DMS 273 treated with DMSO at 0.1 percent for 48 hours (cell line): ENCODE results near the gene GPR78.

Experiments
- DNase-seq: peaks from one replicate; lab custom pipeline; 2025; lab: John Stamatoyannopoulos, UW

GPR78 gene

GRCh38 chr4:8580321-8581093 is at the start of gene GPR78:
Gene GPR78, plus strand, starts transcription at chr4:8580392. Its CDS starts 591 bp downstream, at chr4:8580983.
- DNase-seq, result no peak

GRCh38 chr4:8532245-8532781 is 47.9 kb upstream of the GPR78 start:
- DNase-seq, result no peak

DNA sequence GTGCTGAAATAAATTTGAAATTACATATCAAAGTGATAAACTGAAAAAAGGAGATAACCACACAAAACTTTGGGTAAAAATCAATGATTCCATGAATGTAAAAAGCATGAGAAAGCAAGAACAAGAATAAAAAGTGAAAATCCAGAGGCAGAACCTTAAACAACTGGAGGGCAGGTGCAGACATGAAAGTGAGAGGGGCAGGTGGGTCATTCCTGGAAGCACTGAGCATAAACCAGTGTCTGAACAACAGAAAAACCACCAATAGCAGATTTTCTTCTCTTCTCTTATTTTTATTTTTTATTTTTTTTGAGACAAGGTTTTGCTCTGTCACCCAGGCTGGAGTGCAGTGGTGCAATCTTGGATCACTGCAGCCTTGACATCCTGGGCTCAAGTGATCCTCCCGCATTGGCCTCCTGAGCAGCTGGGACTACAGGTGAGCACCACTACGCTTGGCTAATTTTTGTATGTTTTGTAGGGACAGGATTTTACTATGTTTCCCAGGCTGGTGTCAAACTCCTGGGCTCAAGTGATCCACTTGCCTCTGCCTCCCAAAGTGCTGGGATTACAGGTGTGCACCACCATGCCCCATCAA is 46.8 kb upstream of the GPR78 start:
- DNase-seq, result no peak

DNA sequence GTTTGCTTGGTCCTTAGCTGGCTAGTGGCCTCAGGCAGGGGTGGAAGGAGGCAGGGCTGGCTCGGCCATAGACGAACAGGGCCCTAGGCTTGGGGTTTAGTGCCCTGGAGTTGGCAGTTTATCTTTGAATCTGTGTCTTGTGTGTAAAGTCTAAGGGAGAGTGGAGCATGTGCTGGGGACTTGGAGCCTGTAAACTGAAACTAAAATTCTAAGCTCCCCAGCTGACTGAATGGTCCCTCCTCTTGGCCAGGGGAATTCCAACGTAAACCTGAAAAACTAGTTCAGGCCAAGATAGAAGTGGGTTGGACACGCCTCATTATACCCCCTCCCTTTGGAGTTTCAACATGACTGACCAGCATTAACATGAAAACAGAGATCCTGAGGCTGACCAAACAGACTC is 46.1 kb upstream of the GPR78 start:
- DNase-seq, result no peak

DNA sequence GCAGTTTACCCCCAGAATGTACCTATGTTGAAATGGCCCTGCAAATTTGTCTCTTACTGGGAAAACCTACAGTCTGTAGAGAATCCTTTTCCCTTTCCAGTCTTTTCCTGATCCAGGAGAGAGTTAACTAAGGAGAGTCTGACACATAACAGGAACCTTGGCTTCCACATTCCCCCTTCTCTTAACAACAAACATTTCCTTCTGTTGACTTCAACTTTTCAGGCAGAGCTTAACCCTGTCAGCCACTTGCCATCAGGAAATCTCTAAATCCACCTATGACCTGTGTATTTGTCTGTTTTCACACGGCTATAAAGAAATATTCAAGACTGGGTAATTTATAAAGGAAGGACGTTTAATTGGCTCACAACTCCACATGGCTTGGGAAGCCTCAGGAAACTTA is 45.6 kb upstream of the GPR78 start:
- DNase-seq, result no peak

DNA sequence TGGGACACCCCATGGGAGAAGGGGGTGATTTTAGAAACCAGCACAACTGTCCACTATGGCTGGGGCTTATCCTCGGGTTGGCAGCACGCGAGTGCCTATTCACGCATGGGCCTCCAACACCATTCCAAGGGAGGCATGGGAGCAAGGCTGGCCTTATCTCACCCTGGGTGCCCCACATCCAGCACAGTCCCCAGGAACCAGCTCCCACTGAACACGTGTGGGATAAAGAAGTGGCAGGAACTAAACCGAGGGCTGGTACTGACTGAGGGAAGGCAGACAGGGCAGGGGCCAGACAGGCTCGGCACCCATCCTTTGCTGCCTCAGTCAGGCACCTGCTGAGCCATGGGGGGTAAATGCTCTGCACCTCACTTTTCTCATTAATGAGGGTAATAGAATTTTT is 43.7 kb upstream of the GPR78 start:
- DNase-seq, result no peak

DNA sequence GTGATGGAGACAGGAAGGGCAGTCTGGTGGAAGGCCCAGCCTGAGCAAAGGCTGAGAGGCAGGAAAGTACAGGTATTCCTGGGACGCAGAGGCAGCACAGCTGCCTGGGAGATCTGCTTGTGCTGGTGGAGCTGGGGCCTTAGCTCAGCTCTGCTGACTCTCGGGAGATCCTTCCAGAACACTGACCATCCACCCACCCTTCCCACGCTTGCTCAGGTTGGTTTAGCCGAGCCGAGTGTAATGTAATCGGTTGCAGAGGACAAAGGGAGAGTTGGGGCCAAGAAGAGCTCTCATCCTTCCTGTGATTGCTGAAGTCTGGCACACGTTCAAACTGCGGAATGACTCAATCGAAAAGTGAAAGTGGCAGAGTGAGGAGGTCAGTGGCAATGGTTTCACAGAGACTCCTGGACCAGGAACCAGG is 43.1 kb upstream of the GPR78 start:
- no peak for DNase-seq

DNA sequence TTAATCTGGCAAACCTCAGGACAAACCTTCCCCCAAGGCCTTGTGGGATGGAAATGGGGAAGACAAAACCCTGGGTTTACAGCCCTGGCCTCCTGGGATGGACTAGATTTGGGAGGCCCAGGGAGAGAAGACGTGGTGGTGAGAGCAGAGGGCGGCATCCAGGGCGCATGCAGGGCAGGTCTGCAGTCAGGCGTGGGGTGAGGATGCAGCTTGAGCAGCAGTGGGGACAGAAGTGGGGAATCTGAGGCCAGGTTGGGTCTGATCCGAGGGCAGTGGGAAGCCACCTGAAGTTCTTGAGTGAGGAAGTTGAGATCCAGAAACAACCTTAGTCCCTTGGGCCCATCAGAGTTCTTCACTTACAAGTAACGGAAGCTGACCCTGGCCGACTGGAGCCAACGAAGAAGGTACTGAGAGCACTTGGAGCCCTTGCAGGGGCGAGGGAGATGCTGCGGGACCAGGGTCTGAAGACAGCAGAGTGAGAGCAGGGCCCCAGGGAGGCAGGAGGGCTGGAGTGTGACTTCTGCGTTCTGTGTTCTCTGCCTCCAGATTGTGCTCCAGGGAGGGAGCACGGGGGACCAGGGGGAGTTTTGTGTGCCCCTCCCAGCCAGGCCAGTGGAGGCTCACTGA is 42.0 kb upstream of the GPR78 start:
- no peak for DNase-seq

DNA sequence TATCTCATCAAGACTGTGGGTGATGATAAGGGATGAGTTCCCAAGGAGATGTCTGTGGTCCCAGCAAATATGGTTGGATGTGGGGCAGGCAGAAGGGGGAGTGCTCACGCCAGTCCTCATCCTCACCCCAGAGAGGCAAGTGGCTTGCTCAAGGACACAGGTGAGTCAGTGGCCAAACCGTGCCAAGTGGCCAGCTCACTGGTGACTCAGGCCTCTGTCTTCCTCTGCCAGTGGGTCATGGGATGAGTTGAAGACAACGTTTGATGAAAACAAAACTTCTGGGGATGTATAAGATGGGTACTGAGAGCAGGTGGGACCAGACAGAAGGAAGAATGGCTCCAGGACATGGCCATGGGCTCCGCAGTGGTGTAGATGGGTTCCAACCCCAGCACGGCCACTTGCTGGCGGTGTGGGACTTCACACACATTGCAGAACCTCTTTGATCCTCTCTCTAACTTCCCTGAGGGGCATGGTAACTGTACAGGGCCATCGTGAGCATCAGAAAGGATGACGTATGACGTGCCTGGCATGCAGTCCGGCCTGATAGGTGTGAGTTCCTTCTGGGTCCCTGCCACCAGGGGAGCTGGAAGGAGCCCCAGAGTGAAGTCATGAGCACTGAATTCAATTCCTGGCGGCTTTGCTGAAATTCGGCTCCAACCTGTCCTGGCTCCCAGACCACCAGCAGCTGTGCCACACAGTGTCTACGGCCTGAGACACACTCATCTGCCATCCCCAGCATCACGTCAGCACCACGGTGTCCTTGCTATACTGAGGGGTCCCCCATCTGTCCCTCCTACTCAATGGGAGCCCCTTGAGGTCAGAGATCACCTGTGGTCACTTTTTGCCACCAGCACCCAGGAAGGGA is 41.3 kb upstream of the GPR78 start:
- no peak for DNase-seq

- DNase-seq, result no peak
Observed at GRCh38 chr4:8539661-8540060, 40.5 kb upstream of the GPR78 start.

DNA sequence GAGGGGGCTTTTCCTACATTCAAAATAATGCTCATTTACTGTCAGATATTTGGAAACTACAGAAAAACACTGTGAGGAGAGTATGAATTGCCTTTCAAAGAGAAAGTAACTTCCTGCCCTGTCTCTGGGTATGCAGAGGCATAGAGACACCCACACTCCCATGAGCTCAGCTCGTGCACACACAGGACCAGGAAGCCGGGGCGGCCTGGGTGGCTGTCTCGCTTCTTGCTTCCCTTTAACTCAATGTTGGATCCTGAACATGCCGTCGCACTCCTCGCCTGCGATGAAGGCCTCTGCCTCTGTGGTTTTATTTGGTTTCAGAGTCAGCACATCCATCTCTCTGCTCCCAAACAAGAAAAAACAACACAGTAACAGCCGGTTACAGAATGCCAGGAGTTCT is 40.1 kb upstream of the GPR78 start:
- no peak for DNase-seq

DNA sequence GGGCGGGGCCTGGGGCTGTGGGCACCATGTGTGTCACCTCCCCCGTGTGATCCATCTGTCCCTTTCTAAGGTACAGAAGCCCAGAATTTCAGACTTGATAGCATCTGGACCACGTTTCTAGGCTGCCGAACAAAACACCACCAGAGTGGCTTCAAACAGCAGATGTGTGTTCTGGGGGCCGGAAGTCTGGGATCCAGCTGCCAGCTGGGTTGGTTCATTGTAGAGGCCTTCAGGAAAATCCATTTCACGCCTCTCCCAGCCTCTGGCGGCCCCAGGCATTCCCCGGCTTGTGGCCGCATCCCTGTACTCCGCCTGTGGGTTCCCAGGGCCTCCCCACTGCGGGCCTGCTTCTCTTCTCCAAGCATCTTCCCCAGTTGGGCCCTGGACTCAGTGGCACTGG is 39.6 kb upstream of the GPR78 start:
- no peak for DNase-seq

DNA sequence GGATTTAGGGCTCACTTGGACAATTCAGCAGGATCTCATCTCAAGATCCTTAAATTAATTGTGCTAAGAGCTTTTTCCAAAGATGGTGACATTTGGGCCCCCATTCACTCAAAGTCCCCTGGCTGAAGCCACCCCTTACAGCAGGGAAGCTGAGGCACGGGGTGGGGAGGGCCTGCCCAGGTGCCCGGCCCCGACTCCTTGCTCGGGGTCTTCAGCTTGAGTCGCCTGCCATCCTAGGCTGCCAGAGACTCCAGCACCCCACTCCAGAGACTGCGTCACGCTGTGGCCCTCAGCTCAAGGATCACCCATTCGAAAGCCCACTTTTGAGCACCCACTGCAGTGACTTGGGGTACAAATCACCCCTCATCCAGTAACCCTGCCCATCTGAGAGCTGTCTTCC is 39.2 kb upstream of the GPR78 start:
- DNase-seq, result no peak

DNA sequence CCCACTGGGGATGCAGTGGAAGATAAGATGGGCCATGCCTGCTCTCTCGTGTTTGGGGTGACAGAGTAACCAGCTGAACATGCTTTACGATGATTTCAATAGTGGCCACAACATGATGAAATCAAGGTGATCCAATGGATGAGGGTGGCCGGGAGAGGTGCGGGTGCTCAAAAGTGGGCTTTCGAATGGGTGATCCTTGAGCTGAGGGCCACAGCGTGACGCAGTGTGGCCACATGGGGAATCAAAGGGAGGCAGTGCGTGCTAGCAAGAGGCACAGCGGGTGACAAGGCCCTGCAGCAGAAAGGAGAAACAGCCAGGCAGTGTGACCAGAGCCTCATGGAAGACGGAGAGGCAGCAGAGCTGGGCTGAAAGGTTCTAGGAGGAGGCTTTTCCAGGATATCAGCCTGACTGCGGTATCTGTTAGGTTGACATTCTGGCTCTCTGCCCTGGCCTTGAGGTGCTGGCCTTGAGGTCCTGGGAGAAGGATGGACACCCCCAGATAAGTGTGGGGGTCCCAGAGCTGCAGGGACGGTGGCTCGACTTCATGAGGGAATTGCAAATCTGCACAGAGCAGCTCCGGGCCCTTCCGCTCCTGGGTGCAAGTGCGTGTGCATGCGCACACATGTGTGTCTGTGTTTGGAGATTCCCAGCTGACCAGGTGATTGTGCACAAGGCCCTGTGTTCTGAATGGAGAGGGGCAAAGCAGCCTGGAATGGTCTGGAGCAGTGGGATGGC is 38.0 kb upstream of the GPR78 start:
- DNase-seq, result no peak

DNA sequence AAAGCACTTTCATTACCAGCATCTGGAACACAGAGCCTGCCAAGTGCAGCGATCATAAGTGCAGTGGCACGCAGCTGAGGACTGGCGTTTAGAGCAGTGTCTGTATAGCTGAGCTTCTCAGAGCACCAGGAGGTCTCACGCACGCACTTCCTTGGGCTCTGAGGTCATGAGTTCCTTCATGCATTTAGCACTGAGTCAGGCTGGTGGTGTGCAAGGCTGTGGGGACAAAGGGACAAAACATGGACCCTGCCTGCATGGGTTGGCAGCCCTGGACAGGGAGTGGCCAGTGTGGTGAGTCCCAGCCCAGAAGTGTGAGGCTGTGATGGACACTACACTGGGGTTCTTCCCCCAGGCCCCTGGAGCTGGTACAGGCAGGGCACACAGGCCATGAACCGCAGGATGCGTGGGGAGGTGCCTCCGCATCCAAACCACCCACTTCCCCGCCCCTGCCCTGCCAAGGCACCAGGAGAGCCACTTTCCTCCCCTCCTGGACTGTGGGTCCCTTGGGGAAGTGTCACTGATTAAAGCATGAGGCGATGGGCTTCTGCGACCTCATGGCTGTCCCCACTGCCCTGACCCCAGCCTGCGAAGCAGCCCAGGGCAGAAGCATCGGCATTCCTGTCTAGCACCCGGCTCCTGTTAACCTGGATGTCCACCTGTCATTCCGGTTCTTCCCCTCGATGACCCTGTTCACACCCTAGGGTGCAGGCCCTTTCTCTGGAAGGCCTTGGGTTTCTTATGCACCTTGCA is 37.2 kb upstream of the GPR78 start:
- DNase-seq, result no peak

GRCh38 chr4:8543623-8544022 is 36.6 kb upstream of the GPR78 start:
- DNase-seq, result no peak

DNA sequence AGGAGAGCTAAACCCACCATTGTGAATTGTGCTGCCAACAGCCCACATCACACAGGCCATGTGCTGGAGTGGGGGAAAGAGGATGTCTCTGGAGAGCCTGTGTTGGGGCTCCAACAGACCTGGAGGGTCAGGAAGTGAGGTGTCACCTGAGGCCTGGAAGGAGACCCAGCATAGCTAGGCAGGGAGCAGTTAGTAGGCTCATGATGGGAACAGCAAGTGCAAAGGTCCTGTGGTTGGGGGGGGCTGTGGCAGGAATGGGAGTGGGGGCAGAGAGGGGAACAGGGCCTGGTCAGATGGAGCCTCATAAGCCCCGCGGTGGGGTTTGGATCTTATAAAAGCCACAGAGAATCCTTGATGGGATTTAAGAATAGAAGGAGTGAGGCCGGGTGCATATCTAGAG is 35.9 kb upstream of the GPR78 start:
- DNase-seq, result no peak

DNA sequence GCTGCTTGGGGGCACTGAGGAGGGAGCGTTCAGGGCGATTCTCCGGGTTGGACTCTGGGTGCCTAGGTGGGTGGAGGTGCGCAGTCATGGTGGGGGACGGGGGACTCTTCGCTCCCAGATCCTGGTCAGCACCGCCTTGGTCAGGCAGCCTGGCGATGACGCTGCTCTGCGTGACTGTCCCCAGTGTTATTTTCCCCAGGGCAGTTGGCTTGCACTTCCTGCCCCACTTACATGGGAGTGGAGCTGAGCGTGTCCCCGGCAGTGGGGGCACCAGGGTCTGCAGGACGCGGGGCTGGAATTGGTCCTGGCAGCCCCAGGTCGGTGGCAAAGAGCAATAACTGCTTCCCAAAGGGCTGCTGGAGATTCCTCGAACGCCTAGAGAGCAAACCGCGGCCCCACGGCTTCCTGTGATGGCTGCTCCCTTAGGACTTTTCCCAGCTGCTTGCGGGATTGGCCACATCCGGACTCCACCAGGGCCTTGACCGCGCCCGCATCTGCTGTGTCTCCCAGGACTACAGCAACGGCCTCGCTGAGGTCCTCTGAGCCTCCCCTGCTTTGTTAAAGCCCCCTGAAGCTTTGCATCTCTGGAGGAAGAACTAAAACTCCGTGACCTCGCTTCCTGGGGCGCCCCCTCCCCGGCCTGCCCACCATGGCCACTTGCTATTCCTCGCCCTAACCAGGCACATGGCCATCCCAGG is 35.3 kb upstream of the GPR78 start:
- DNase-seq, result no peak

DNA sequence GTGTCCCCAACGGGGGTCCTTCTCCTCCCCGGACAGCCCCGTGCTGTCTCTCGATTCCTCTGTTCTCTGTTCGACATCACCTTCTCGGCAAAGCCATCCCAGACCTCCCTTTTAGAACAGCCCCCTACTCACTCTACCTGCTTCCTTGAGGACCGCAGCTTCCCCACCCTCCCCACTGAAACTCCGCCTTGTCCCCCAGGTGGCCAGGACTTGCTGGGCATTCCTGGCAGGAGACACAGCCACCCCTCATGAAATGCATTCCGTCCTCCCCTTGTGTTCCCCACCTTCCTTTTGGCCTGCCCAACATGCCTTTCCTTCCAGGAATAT is 34.8 kb upstream of the GPR78 start:
- no peak for DNase-seq

DNA sequence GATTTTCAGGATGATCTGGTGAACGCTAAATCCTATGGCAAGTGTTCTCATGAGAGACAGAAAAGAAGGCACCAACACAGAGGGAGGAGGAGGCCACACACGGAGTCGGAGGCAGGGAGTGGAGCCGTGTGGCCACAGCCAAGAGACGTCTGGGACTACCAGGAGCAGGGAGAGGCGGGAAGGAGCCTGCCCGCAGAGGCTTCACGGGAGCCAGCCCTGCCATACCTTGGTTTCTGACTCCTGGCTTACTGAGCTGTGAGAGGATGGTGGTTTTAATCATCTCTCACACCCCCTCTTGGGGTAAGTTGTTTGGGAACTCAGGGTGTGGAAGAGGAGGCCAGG is 33.5 kb upstream of the GPR78 start:
- DNase-seq, result no peak
